ENCODE results near the gene CLCN4. TPM values are rescaled to one million over a fixed set of nuclear protein-coding genes. Genes with fewer than 3 reads are reported as not detected.
A peak's percentile ranks its signal among the peaks of the same experiment; 100 is the strongest.

Gene CLCN4
- total and polyA plus RNA-seq, 2 donors from 2014 or later, result 2.4 to 7.3 TPM

DNA sequence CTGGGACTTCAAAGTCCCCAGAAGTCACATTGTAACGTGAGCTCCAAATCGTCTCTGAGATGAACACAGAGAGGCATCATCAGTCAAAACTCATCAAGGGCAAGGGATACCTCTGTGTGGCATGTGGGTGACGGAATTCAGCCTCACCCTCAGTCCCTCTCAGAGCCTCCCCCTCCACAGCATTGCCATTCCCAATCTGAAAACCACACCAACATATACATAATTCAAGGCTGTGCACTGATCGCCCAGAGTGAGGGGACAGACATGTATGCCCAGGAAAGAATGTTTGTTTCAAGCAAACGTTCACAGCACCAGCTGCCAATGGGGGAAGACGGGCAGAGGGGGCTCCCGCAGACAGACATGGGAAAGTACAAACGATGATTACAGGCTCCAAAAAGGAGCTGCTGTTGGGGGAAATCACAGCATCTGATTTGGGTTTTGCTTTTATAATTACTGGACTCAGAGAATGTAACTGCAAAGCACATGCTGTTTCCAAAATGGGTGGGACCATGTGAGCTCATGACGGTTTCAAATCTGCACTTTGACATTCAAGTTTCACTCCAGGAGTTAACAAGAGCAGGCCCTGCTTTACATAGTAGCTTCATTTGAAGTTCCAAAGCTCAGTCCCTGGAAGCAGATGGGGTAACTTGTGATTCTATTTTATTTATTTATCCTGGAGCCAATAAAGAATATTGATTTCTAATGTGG lies 88.3 kb downstream of the CLCN4 start:
- Histone ChIP-seq H3K4me3 (ENCODE audit: low read length in 3 of 3) (no peak overlapping the region), H3K27me3 (ENCODE audit: control insufficient read depth, insufficient read depth, low read length) (no peaks in the 10 kb centered on the region), H3K9me3 (ENCODE audit: control insufficient read depth in 2 of 3, insufficient read depth in 1 of 3, low read length in 3 of 3) (no peaks in the 10 kb centered on the region), H3K9ac (ENCODE audit: low read length in 3 of 3) (no peak overlapping the region), H3K36me3 (ENCODE audit: control insufficient read depth in 2 of 3, insufficient read depth in 3 of 3, low read length in 3 of 3) (no peaks in the 10 kb centered on the region), H3K27ac (ENCODE audit: low read depth in 2 of 2, low read length in 2 of 2) (no peak overlapping the region), H3K4me1 (ENCODE audit: control insufficient read depth in 2 of 3, insufficient read depth in 2 of 3, low read depth in 1 of 3, low read length in 3 of 3) (no peaks in the 10 kb centered on the region)
- TF ChIP-seq, protein P1, sequence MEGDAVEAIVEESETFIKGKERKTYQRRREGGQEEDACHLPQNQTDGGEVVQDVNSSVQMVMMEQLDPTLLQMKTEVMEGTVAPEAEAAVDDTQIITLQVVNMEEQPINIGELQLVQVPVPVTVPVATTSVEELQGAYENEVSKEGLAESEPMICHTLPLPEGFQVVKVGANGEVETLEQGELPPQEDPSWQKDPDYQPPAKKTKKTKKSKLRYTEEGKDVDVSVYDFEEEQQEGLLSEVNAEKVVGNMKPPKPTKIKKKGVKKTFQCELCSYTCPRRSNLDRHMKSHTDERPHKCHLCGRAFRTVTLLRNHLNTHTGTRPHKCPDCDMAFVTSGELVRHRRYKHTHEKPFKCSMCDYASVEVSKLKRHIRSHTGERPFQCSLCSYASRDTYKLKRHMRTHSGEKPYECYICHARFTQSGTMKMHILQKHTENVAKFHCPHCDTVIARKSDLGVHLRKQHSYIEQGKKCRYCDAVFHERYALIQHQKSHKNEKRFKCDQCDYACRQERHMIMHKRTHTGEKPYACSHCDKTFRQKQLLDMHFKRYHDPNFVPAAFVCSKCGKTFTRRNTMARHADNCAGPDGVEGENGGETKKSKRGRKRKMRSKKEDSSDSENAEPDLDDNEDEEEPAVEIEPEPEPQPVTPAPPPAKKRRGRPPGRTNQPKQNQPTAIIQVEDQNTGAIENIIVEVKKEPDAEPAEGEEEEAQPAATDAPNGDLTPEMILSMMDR (IDR thresholded peaks at IDR 0.05; ENCODE audit: borderline replicate concordance, extremely low read depth, insufficient read depth), result no peak
- FAIRE-seq, result no peak
- peak in 3 of 5 donors; percentile 23 to 36 (median 25) for DNase-seq
- intact Hi-C loops (cut with DNase I), result no loop called here

DNA sequence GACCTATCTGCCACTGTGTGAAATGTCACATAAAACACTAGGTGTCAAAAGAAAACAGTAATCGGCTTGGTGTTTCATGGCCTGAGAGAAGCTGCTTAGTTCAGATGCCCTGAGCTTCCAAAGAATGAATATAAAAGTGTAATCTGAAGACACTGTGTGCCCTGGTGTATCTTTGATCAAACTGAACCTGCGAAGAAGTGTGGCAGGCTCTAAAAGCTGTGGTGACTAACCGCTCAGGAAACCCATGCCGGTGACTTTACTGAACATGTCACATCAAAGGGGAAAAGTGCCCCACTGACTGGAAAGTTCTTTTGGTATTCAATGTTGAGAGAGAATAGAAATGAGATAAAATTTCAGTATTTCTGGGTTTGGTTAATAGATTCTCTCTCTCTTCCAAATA lies 89.1 kb downstream of the CLCN4 start:
- H3K4me3 ChIP-seq (ENCODE audit: low read length in 3 of 3), result no peak overlapping the region
- DNase-seq, result no peak
- no peak overlapping the region for H3K9ac ChIP-seq (ENCODE audit: low read length in 3 of 3)
- H3K27me3 ChIP-seq (ENCODE audit: control insufficient read depth, insufficient read depth, low read length), result no peaks in the 10 kb centered on the region
- H3K4me1 ChIP-seq (ENCODE audit: control insufficient read depth in 2 of 3, insufficient read depth in 2 of 3, low read depth in 1 of 3, low read length in 3 of 3), result no peaks in the 10 kb centered on the region
- TF ChIP-seq, protein P1 (IDR thresholded peaks at IDR 0.05; ENCODE audit: borderline replicate concordance, extremely low read depth, insufficient read depth), result no peak
- no peak overlapping the region for H3K27ac ChIP-seq (ENCODE audit: low read depth in 2 of 2, low read length in 2 of 2)
- FAIRE-seq, result no peak
- intact Hi-C loops (cut with DNase I), result no loop called here
- no peaks in the 10 kb centered on the region for H3K9me3 ChIP-seq (ENCODE audit: control insufficient read depth in 2 of 3, insufficient read depth in 1 of 3, low read length in 3 of 3)
- no peaks in the 10 kb centered on the region for H3K36me3 ChIP-seq (ENCODE audit: control insufficient read depth in 2 of 3, insufficient read depth in 3 of 3, low read length in 3 of 3)

DNA sequence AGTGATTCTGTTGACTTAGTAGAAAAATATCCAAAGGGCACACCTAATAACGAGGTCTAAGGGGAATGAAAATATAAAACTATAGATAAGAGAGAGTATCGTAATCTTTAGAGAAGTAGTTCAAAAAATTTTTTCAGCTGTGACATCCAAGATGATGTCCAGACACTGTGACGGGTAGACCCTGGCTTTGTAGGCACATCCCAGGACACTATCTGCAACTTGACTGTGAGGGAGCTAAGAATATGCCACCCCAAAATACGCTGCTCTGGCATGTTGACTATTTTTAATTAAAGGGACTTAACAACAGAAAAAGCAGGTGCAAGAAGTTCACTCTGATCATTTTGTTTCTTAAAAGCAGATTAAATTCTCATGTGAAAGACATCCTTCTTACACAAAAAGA lies 89.5 kb downstream of the CLCN4 start:
- TF ChIP-seq, protein P1 (IDR thresholded peaks at IDR 0.05; ENCODE audit: borderline replicate concordance, extremely low read depth, insufficient read depth), result no peak
- Histone ChIP-seq H3K9ac (ENCODE audit: low read length in 3 of 3) (no peak overlapping the region), H3K9me3 (ENCODE audit: control insufficient read depth in 2 of 3, insufficient read depth in 1 of 3, low read length in 3 of 3) (no peaks in the 10 kb centered on the region), H3K4me1 (ENCODE audit: control insufficient read depth in 2 of 3, insufficient read depth in 2 of 3, low read depth in 1 of 3, low read length in 3 of 3) (no peaks in the 10 kb centered on the region), H3K4me3 (ENCODE audit: low read length in 3 of 3) (no peak overlapping the region), H3K27ac (ENCODE audit: low read depth in 2 of 2, low read length in 2 of 2) (no peak overlapping the region), H3K27me3 (ENCODE audit: control insufficient read depth, insufficient read depth, low read length) (no peaks in the 10 kb centered on the region), H3K36me3 (ENCODE audit: control insufficient read depth in 2 of 3, insufficient read depth in 3 of 3, low read length in 3 of 3) (no peaks in the 10 kb centered on the region)
- DNase-seq, result no peak
- FAIRE-seq, result no peak
- intact Hi-C loops (cut with DNase I), result no loop called here

DNA sequence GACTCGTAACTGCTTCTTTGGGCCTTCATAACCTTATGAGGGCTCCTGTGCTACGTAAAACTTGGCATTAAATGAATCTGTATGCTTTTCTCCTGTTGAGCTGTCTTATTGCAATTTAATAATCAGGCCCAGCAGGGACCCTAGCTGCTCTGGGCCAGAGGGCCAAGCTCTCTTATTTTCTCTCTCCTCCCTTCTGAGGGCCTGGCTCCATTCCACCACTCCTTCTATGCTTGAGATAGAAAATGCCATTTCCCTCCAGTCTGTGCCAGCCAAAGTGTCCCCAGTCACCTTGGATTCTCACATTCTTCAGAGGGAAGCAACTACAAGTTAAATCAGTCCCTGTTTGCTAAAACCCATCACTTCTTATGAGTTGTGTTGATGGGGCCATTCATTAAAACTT lies 90.1 kb downstream of the CLCN4 start:
- Histone ChIP-seq H3K27me3 (ENCODE audit: control insufficient read depth, insufficient read depth, low read length) (no peaks in the 10 kb centered on the region), H3K36me3 (ENCODE audit: control insufficient read depth in 2 of 3, insufficient read depth in 3 of 3, low read length in 3 of 3) (no peaks in the 10 kb centered on the region), H3K9me3 (ENCODE audit: control insufficient read depth in 2 of 3, insufficient read depth in 1 of 3, low read length in 3 of 3) (no peaks in the 10 kb centered on the region), H3K4me3 (ENCODE audit: low read length in 3 of 3) (no peak overlapping the region), H3K4me1 (ENCODE audit: control insufficient read depth in 2 of 3, insufficient read depth in 2 of 3, low read depth in 1 of 3, low read length in 3 of 3) (no peaks in the 10 kb centered on the region), H3K27ac (ENCODE audit: low read depth in 2 of 2, low read length in 2 of 2) (no peak overlapping the region), H3K9ac (ENCODE audit: low read length in 3 of 3) (no peak overlapping the region)
- FAIRE-seq (no peak), DNase-seq (no peak)
- intact Hi-C loops (cut with DNase I), result no loop called here
- TF ChIP-seq, protein P1 (IDR thresholded peaks at IDR 0.05; ENCODE audit: borderline replicate concordance, extremely low read depth, insufficient read depth), result no peak

Data from kidney (tissue), 14 donors.